SK-N-MC (cell line): Measurements from ENCODE around the gene ZNF790.

ENCODE experiments used
- EZH2 ChIP-seq: fragments of 200-600 bp; sonication (generic); IDR thresholded peaks from one replicate; pipeline ENCODE4 v1.6.1; 2017; ENCODE audit warnings: antibody characterized with exemption
- FOXP2 ChIP-seq: optimal IDR thresholded peaks from 2 replicates; pipeline ENCODE3; 2011; ENCODE audit warnings: mild to moderate bottlenecking, moderate library complexity; ENCODE audit not compliant: insufficient read depth; ENCODE audit errors: extremely low read length, control extremely low read depth
- POLR2AphosphoS5 ChIP-seq: IDR thresholded peaks from 2 replicates; pipeline ENCODE4 v1.6.1; 2012; ENCODE audit warnings: mild to moderate bottlenecking, low read depth, low read length, borderline replicate concordance

- TF ChIP-seq POLR2AphosphoS5 (no peak), EZH2 (no peak), FOXP2 (no peak)
Measured at GRCh38 chr19:36797786-36798108, 40.4 kb downstream of the ZNF790 start.
